EH (cell line): Measurements from ENCODE around the gene EP300.
"Not testable (repeated sequence)": the region's sequence is repeated elsewhere in the genome, so short reads cannot be mapped to it uniquely, and the experiment has no call there.

Experiments used
- DNase-seq: peaks from one replicate; pipeline ENCODE4 v3.0.0-alpha.2; 2015; ENCODE audit warnings: low read depth

Gene EP300

DNA sequence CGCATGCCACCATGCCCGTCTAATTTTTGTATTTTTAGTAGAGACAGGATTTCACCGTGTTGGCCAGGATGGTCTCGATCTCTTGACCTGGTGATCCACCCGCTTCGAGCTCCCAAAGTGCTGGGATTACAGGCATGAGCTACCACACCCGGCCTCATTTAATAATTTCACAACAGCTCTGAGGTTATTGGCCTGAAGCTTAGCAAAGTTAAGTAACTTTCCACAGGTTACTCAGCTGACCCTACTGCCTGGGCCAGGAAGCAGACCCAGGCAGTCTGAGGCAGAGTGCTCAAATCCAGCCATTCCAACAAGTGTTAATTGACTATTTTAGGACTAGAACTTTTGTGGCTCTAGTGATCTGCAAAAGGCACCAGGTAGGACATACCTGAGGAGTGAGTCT, 60.5 kb downstream of the EP300 start:
- no peak for DNase-seq

DNA sequence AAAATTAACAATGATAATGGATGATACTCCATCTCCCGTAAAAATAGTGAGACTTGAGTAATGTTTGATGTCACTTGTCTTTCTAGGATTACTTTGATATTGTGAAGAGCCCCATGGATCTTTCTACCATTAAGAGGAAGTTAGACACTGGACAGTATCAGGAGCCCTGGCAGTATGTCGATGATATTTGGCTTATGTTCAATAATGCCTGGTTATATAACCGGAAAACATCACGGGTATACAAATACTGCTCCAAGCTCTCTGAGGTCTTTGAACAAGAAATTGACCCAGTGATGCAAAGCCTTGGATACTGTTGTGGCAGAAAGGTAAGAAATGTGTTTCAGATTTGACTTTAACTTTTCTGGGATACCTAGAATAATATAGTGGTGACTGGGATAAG, 64.7 kb downstream of the EP300 start:
- no peak for DNase-seq

DNA sequence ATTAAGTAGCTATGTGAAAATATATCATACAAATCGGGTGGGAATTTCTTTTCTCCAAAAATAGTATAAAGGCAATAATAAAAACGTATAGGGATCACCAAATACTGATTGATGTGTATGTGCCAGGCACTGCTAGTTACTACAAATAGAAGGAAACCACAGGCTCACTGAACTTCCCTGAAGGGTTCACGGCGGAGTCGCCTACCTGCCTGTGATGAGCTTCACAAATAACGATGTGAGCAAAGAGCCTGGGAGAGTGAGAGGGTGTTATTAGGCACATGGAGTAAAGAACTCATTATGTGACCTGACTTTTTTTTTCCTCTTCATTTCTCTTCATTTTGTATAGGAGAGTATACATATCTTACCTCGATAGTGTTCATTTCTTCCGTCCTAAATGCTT, 76.8 kb downstream of the EP300 start:
- no peak for DNase-seq

DNA sequence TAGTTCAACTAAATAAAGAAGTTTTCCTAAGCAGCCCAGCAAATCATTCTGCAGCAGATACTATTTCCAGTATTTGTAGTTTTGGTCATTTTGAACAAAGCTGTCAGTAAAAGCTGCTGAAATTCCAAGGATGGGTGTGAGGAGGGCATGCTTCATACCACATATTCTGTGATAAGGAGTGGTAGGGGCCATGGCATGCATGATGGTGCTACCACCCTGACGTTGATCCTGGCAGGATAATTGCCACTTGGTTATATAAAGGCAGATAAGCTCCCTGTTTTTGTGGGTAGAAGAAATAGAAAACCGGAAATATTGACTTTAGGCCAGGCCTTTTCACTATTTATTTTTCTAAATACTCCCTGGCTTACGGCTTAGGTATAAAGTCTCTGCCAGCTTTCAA, 79.6 kb downstream of the EP300 start:
- no peak for DNase-seq

DNA sequence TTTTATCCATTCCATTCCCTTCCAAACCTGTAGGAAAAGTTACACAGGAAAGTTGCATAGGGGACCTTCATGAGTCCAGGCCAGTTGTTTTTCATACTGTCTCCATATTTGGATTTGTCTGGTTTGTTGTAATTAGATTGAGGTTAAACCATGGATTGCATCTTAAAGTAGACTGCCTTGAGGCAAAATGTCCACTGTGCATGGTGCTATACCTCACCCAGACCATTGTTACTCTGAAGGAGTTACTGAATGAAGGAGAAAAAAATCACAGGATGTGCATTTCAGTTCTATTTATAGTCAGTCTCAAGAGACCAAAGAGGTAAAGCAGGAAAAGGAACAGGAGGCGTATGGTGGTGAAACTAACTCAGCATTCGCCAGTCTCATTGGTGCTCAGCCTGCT, 83.2 kb downstream of the EP300 start:
- DNase-seq: peak; percentile 56

DNA sequence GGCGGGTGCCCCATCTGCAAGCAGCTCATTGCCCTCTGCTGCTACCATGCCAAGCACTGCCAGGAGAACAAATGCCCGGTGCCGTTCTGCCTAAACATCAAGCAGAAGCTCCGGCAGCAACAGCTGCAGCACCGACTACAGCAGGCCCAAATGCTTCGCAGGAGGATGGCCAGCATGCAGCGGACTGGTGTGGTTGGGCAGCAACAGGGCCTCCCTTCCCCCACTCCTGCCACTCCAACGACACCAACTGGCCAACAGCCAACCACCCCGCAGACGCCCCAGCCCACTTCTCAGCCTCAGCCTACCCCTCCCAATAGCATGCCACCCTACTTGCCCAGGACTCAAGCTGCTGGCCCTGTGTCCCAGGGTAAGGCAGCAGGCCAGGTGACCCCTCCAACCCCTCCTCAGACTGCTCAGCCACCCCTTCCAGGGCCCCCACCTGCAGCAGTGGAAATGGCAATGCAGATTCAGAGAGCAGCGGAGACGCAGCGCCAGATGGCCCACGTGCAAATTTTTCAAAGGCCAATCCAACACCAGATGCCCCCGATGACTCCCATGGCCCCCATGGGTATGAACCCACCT, 84.7 kb downstream of the EP300 start:
- no peak for DNase-seq

DNA sequence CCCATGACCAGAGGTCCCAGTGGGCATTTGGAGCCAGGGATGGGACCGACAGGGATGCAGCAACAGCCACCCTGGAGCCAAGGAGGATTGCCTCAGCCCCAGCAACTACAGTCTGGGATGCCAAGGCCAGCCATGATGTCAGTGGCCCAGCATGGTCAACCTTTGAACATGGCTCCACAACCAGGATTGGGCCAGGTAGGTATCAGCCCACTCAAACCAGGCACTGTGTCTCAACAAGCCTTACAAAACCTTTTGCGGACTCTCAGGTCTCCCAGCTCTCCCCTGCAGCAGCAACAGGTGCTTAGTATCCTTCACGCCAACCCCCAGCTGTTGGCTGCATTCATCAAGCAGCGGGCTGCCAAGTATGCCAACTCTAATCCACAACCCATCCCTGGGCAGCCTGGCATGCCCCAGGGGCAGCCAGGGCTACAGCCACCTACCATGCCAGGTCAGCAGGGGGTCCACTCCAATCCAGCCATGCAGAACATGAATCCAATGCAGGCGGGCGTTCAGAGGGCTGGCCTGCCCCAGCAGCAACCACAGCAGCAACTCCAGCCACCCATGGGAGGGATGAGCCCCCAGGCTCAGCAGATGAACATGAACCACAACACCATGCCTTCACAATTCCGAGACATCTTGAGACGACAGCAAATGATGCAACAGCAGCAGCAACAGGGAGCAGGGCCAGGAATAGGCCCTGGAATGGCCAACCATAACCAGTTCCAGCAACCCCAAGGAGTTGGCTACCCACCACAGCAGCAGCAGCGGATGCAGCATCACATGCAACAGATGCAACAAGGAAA, 85.4 kb downstream of the EP300 start:
- no peak for DNase-seq

DNA sequence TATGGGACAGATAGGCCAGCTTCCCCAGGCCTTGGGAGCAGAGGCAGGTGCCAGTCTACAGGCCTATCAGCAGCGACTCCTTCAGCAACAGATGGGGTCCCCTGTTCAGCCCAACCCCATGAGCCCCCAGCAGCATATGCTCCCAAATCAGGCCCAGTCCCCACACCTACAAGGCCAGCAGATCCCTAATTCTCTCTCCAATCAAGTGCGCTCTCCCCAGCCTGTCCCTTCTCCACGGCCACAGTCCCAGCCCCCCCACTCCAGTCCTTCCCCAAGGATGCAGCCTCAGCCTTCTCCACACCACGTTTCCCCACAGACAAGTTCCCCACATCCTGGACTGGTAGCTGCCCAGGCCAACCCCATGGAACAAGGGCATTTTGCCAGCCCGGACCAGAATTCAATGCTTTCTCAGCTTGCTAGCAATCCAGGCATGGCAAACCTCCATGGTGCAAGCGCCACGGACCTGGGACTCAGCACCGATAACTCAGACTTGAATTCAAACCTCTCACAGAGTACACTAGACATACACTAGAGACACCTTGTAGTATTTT, 86.1 kb downstream of the EP300 start:
- no peak for DNase-seq

DNA sequence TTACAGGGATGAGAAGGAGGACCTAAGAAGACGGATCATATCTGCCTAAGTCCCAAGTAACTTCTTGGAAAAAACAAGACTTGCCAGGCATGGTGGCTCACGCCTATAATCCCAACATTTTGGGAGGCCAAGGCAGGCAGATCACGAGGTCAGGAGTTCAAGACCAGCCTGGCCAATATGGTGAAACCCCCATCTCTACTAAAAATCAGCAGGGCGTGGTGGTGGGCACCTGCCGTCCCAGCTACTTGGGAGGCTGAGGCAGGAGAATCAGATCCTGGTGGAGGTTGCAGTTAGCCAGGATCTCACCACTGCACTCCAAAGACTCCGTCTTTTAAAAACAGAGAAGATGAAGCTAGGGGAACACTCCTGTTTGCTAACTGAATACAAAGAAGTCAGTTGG, 88.0 kb downstream of the EP300 start:
- DNase-seq: not testable (repeated sequence)

DNA sequence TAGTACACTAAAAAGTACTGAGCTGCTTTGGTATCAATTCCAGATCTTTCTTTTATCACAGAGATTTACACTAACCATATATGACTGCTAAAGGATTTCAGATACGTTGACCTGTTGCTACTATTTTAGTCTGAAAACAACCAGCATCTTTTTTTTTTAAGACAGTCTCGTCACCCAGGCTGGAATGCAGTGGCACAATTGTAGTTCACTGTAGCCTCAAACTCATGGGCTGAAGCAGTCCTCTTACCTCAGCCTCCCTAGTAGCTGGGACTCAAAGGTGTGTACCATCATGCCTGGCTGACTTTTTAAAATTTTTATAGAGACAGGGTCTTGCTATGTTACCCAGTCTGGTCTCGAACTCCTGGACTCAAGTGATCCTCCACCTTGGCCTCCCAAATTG, 88.5 kb downstream of the EP300 start:
- DNase-seq: no peak

DNA sequence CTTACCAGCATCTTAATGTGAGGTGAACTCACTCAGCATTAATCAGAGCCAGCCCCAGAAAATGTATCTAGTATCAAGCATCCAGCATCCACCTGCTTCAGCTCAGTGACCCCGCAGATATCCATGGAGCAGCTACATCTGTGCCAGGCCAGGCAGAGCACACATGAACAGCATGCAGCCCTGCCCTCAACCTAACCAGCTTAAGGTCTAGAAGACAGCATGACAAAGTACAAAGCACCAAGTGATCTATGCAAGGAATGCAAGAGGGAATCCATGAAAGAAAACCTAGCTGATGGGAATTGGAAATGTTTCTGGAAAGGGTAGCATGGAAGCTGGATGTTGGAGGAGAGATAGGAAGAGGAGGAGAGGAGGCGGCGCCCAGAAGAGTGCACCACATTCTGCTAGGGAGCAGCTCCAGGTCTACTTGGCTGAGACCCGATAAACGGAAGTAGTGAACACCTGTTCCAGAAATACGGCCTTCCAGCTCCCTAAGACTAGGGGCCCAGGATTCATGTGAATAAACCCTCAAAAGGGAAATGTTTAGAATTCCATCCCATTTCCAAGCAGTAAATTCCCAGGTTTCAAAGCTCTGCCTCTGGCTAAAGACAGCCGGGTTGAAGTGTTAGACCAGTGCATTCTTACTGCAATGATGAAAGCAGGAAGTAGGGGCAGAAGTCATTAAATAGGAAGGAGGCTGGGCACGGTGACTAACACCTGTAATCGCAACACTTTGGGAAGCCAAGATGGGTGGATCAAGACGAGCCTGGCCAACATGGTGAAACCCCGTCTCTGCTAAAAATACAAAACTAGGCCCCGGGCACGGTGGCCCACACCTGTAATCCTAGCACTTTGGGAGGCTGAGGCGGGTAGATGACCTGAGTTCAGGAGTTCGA, 89.2 kb downstream of the EP300 start:
- peak; percentile 91 for DNase-seq

DNA sequence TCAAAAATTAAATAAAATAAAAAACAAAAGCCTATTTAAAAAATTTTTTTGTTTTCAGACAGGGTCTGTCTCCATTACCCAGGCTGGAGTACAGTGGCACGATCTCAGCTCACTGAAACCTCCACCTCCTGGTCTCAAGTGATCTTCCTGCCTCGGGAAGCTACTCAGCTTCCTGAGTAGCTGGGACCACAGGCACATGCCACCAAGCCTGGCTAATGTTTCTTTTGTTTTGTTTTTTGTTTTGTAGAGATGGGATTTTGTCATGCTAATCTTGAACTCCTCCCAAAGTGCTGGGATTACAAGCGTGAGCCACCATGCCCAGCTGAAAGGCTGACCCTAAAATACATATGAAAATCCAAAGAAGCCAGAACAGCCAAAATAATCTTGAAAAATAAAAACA, 92.3 kb downstream of the EP300 start:
- DNase-seq: no peak

DNA sequence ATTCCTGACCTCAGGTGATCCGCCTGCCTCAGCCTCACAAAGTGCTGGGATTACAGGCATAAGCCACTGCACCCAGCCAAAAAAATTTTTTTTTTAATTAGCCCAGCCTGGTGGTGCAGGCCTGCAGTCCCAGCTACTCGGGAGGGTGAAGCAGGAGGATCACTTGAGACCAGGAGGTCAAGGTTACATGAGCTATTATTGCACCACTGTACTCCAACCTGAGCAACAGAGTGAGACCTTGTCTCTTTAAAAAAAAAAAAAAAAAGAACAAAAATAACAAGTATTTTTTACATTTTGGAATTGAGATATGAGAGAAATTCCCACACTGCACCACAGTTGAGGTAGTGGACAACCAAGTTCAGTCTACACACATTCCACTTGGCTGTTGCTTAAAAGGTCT, 99.1 kb downstream of the EP300 start:
- no peak for DNase-seq

DNA sequence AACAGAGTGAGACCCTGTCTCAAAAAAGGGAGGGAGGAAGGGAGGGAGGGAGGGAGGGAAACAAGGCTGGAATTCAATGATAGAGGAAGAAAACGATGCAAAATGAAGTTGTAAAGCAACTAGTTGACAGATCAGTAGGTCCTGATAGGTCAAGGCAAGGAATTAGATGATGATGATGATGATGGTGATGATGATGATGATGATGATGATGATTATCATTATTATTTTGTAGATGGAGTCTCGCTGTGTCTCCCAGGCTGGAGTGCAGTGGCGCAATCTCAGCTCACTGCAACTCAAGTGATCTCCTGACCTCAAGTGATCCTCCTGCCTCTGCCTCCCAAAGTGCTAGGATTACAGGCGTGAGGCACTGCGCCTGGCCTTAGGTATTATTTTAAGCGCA, 101.4 kb downstream of the EP300 start:
- DNase-seq: no peak

DNA sequence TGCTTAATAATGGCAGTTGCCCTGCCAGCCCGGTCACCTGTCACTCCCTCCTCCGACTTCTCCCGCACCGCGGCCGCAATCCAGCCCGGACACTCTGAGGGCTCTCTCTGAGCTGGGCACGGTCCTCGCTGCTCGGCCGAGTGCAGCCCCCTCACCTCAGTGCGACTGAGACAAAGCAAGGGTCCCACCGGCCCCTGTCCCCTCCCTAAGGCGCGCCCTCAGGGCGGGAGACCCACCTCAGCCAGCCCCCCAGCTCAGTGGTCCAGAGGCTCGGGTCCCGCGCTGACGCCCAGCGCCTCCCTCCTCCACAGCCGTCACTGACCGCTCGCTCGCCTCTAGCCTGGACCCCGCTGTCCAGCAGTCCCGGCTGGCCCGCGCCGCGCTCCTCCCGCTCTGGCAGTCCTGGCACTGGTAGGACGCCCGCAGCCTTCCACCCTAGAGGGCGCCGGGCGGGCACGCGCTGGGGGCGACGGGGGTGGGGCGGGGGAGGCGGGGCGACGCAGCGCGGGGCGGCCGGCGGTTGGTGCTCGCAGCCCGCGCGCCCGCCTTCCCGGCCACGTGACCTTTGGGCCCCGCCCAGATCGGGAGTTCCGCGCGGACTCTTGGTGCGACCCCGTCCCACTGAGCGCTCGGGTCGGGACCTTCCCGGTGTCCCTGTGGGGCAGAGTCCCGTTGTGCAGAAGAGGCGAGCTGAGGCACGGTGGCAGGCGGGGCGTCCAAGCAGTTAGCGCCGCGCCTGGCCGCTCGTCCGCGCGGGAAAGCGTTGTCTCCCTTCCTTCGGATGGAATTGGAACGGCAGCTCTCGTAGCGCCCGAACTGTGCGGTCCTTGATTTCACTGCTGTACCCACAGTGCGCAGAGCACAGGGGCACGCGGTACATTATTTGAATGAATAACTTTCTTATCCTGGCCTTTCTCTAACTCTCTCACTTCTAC, 104.9 kb downstream of the EP300 start:
- peak; percentile 75 for DNase-seq

DNA sequence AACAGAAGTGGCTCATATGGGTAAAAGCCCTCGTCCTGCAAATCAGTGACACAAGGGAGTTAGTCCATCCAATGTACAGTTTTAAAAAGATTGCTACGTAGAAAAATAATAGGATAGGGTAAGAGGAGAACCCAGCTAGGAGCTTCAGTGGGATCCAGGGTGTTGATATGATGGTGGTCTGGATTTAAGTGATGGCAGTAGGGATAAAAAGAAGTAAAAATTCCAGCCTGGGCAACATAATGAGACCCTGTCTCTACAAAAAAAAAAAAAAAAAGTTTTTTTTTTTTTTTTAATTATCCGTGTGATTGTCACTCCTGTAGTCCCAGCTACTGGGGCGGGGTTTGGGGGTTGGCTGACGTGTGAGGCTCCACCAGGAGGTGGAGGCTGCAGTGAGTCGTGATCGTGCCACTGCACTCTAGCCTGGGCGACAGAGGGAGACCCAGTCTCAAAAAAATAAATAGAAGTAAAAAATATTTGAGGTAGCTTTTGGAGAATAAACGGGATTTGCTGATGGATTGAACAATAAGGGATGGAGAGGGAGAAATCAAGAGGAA, 105.7 kb downstream of the EP300 start:
- DNase-seq: peak; percentile 48

DNA sequence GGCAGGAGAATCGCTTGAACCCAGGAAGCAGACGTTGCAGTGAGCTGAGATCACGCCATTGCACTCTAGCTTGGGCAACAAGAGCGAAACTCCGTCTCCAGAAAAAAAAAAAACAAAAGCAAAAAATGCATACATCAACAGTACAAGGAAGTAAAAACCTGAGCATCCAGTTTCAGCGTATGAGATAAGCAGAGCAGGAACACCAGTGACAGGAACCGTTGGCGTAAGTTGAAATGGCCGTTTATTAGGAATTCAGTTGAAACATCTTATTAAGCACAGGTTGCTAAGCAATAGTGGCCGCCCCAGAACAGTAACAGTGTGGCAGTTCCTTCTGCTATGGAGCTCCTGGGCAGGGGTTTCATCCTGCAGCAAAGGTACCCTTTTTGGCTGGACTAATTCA, 108.7 kb downstream of the EP300 start:
- no peak for DNase-seq

DNA sequence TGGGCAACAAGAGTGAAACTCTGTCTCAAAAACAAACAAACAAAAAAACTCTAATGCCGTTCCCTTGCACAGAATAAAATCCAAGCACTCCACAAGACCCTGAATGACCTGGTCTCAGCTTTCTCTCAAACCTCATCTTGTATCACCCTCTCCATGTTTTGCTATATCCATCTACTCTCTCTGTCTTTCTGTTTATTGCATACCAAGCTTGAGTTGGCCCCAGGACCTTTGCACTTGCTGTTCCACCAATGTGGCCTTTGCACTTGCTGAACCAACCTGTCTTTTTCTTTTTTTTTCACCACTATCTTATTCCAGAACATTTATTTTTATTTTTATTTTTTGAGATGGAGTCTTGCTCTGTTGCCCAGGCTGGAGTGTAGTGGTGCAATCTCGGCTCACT, 110.7 kb downstream of the EP300 start:
- DNase-seq: no peak

DNA sequence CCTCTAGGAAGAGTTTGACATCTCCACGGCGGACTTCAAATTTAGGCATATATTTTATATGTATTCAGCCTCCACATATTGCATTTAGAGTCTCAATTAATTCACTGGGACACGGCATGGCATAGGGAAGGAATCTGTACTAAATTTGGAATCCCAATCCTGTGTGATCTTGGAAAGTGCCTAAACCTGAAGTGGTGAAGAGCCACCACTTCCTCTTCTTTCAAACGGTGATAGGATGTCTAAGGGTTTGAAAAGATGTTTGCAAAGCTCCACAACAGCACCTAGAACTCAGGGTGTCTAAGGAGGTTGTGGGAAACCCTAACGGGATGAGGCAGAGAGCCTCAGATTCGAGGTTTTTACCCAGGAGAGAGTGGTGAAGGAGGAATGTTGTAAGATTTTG, 111.7 kb downstream of the EP300 start:
- DNase-seq: no peak

DNA sequence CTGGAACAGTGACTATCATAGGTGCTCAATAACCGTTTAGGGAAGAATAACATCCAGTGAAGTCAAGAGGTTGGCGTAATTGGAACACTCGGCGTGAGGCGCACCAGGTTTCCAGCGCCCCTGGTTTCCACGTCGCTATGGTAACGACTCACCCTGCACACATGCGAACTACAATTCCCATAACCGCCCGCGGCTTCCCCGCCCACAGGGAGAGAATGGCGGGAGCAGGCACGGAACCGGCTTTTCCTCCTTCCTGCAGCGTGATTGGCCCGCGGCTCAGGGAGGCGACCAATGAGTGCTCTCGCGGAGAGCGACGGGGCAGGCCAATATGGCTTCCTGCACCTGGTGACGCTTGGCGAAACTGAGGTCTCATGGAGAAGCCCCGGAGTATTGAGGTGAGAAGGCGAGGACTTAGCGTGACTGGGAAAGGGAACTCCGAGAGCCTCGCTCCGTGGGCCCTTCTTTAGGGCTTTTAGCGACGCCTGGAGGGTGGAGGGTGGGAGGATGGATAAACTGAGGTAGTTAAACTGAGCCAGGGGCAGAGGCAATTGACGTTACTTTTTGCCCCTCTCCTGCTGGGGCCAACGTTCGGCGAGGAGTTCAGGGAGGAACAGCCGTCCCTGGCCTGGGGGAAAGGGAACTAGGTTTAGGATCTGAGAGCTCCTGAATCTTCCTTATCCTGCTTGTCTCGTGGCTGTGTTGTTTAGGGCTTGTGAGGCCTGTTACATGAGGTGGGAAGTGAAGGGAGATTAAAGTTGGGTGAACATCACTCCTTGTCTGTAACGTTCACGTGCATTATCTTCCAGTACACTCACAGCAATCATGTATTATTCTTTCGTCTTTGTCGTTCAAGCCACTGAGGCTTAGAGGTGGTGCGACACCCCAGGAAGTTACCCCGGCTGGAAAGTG, 112.9 kb downstream of the EP300 start, which contains the start of gene L3MBTL2:
Gene L3MBTL2 (plus strand): TSS at position 321 of the 909 bp plus-strand sequence. CDS start 51 bp downstream, at position 372.
- peak; percentile 96 for DNase-seq
